NB4 (cell line): ENCODE measurements around the gene PAQR7.
"Not testable (repeated sequence)": the region's sequence is repeated elsewhere in the genome, so short reads cannot be mapped to it uniquely, and the experiment has no call there.

Experiments used
- CTCF ChIP-seq: IDR thresholded peaks from one replicate; pipeline ENCODE4 v1.5.1; 2012; ENCODE audit warnings: low read depth, low read length
- MYC ChIP-seq: IDR thresholded peaks from 2 replicates; pipeline ENCODE4 v1.6.1; 2011; ENCODE audit warnings: low read depth, low read length
- POLR2A ChIP-seq: IDR thresholded peaks from 2 replicates; pipeline ENCODE4 v1.6.1; 2011; ENCODE audit warnings: mild to moderate bottlenecking; ENCODE audit not compliant: insufficient read length; ENCODE audit errors: extremely low read depth

DNA sequence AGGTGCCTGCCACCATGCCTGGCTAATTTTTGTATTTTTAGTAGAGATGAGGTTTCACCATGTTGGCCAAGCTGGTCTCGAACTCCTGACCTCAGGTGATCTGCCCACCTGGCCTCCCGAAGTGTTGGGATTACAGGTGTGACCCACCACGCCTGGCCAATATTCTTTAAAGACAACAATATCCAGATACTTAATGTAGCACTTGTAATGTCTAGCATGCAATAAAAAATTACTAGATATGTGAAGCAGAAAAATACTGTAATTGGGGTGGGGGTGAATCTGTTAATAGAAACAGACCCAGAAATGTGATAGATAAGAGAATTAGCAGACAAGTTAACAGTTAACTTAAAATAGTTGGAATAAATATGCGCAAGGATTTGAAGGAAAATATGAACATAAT, 35.7 kb downstream of the PAQR7 start:
- not testable (repeated sequence) for TF ChIP-seq CTCF, POLR2A, MYC
